Epithelial cell of proximal tubule (primary cell): Measurements from ENCODE around the gene DDX4. TPM values are rescaled to one million over a fixed set of nuclear protein-coding genes. Genes with fewer than 3 reads are reported as not detected.
"Not testable (repeated sequence)": the region's sequence is repeated elsewhere in the genome, so short reads cannot be mapped to it uniquely, and the experiment has no call there.

Experiments
- DNase-seq: peaks from one replicate; pipeline ENCODE4 v3.0.0-alpha.2; 2011; ENCODE audit warnings: low read depth
- H3K4me3 ChIP-seq: 2 replicates; pipeline ENCODE4 v1.5.1; 2011; ENCODE audit warnings: low read depth, mild to moderate bottlenecking, low read length
- CTCF ChIP-seq: conservative IDR thresholded peaks from 2 replicates; pipeline ENCODE4 v1.5.1; 2012; ENCODE audit warnings: low read depth, mild to moderate bottlenecking, low read length
- total RNA-seq: library from RNA; depleted of rRNA; stranded (reverse); fragments of >200 nt; gene quantifications from 2 replicates; pipeline ENCODE4 v1.2.3, GENCODE V29; 2015

Gene DDX4
- total RNA-seq, 1 donor from 2014 or later = not detected

- no peak overlapping the region for H3K4me3 ChIP-seq
- TF ChIP-seq CTCF = no peak
- DNase-seq = no peak
These were observed 35.2 kb downstream of the DDX4 start for GRCh38 chr5:55773057-55773456.

- DNase-seq = no peak
- no peak overlapping the region for H3K4me3 ChIP-seq
- TF ChIP-seq CTCF = no peak
These were observed 39.5 kb downstream of the DDX4 start for GRCh38 chr5:55777332-55777731.

- no peak for TF ChIP-seq CTCF
- no peak overlapping the region for H3K4me3 ChIP-seq
- no peak for DNase-seq
These were observed 63.1 kb downstream of the DDX4 start for GRCh38 chr5:55800924-55801323.

- not testable (repeated sequence) for DNase-seq, H3K4me3 ChIP-seq
These were observed 71.0 kb downstream of the DDX4 start for GRCh38 chr5:55808814-55809213.

GRCh38 chr5:55815939-55816338 lies 78.1 kb downstream of the DDX4 start:
- not testable (repeated sequence) for H3K4me3 ChIP-seq, DNase-seq

GRCh38 chr5:55816342-55816741 lies 78.5 kb downstream of the DDX4 start:
- peak; percentile 10 for DNase-seq
- TF ChIP-seq CTCF = no peak
- no peak overlapping the region for H3K4me3 ChIP-seq

GRCh38 chr5:55817030-55817429 lies 79.2 kb downstream of the DDX4 start:
- no peak overlapping the region for H3K4me3 ChIP-seq
- DNase-seq = no peak
- TF ChIP-seq CTCF = no peak

GRCh38 chr5:55820488-55820887 lies 82.6 kb downstream of the DDX4 start:
- H3K4me3 ChIP-seq = no peak overlapping the region
- TF ChIP-seq CTCF = no peak
- DNase-seq = no peak
